ENCODE results near the gene LSM12.
"Not testable (repeated sequence)": the region's sequence is repeated elsewhere in the genome, so short reads cannot be mapped to it uniquely, and the experiment has no call there.

The LSM12 gene

GRCh38 chr17:44006598-44007345 lies 59.7 kb downstream of the LSM12 start:
- DNase-seq = peak; percentile 56

DNA sequence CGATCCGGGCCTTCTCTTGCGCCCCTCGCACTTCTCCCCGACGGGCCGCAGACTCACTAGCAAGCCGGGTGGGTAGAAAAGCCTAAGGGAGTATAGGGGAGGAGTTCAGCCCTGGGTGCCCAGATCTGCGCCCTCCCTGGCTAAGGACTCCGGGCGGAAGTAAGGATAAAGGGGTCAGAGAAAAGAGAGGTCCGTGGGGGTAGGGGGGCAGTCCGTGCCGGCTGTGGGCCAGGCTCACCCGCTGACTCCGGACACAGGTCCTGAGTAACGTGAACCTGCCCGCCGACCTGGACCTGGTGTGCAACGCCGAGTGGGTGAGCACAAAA lies 60.2 kb downstream of the LSM12 start:
- DNase-seq = no peak

- DNase-seq = peak; percentile 31
These were observed 60.8 kb downstream of the LSM12 start for GRCh38 chr17:44005527-44006271.

- peak; percentile 7 for DNase-seq
These were observed 61.5 kb downstream of the LSM12 start for GRCh38 chr17:44004761-44005526.

DNA sequence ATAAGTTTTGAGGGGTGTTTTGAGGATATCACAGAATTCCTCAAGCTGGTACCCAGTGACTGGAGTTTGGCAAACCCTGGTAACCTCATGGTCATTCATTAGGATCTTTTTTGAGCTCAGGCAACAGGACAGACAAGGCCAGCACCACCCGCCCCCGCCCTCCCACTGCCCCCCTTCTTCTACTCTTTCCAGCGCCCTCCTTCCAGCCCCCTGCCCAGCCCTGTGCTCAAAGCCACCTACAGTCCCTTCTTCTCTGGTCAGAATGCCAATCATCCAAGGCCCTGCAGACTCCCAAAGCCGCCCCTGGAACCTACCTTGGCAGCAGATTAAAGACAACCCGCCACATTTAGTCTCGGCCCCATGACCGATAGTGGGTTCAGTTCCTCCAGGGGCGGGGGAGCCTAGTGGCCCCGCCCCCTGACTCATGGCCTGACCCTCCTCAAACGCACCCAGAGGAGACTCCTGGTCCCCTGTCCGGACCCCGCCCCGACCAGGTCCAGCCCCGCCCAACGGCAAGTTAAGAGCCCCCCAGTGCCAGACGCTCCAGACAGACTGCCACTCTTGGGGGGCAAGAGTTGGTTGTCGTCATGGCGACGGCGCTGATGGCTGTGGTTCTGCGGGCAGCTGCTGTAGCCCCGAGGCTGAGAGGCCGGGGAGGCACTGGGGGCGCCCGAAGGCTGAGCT lies 62.3 kb downstream of the LSM12 start, which contains the start of gene NAGS:
NAGS (plus strand) TSS at position 546 of the 684 bp plus-strand sequence; CDS start at position 588, 42 bp downstream.
- DNase-seq = no peak

GRCh38 chr17:44002141-44002848 lies 64.2 kb downstream of the LSM12 start:
- DNase-seq = no peak

DNA sequence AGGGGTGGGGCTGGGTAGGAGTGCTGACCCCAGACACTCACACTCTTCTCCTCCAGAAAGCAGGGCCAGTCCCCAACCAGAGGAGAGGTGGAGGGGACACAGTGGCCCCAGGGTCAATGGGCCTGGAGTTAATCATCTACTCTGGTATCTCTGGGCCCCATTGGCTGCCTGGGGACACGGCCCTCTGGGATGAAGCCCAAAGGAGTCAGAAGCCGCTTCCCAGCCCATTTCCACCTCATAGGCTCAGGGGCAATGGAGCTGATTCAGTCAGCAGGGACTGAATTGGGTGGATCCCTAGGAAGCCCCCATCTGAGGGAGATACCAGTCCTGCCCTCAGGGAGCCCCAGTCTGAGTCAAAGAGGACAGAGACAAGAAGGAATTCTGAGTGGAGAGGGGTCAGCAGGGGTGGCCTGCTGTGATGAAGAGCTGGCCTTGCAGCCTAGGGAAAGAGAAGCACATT lies 65.0 kb downstream of the LSM12 start:
- no peak for DNase-seq

- no peak for DNase-seq
These were observed 65.5 kb downstream of the LSM12 start for GRCh38 chr17:44000871-44001460.

DNA sequence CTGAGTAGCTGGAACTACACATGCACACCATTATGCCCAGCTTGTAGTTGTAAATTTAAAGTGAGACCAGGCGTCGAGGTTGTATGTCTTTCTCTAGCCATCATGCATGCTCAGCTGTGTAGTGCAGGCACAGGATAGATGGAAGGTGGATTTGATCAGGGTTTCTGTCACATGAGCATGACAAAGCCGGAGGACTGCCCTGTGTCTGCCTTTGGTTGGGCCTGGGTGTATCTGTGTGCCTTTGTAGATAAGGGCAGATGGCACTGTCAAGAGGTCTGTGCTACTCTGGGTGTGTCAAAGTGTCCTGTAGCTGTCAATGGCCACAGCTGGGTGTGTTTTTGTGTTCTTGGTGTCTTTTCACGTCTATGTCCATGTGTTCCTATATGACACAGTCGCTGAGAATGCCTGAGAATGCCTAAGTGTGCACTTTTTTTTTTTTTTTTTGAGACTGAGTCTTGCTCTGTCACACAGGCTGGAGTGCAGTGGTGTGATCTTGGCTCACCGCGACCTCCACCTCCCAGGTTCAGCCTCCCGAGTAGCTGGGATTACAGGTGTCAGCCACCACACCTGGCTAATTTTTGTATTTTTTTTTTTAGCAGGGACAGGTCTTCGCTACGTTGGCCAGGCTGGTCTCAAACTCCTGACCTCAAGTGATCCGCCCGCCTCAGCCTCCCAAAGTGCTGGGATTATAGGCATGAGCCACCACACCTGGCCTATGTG lies 66.2 kb downstream of the LSM12 start:
- DNase-seq = no peak

DNA sequence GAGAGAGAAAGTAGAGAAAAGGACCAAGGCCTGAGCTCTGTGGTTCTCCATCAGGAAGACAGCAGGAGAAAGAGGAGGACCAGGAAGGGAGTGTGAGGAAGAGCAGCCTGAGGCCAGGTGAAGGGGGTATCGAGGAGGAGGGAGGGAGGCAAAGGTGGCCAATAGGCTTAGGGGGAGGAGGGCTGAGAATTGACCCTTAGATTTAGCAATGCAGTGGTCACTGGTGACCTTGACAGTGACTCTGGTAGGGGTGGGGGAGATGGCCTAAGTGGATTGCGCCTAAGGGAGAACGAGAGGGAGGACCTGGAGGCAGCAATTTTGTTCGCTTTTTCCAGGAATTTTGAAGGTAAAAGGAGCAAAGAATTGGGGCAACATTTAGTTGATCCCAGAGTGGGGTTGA lies 67.4 kb downstream of the LSM12 start:
- no peak for DNase-seq

DNA sequence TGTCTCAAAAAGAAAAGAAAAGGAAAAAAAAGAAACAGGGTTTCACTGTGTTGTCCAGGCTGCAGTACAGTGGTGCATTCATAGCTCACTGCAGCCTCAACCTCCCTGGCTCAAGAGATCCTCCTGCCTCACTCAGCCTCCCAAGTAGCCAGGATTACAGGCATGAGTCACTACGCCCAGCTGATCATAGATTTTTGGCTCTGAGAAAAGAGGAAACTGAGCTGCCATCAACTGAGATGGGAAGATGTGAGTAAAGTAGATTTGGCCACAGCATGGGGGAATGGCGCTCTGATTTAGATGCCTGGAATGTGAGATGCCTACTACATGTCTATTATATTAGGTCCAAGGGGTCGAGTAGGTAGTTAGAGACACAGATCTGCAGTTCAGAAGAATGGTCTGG lies 67.9 kb downstream of the LSM12 start:
- DNase-seq = no peak

GRCh38 chr17:43997180-43997579 lies 69.3 kb downstream of the LSM12 start:
- DNase-seq = not testable (repeated sequence)

DNA sequence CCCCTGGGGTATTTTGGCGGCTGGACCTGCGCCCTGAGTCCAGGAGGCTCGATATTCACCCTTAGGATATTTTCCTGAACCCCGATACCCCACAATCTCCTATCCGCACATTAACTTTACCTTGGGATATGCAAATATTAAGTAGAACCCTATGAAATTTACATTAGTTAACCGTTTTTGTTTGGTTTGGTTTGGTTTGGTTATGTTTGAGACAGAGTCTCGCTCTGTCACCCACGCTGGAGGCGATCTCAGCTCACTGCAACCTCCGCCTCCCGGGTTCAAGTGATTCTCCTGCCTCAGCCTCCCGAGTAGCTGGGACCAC lies 71.4 kb downstream of the LSM12 start:
- no peak for DNase-seq

GRCh38 chr17:43994272-43995149 lies 72.0 kb downstream of the LSM12 start:
- no peak for DNase-seq

GRCh38 chr17:43992641-43993040 lies 73.8 kb downstream of the LSM12 start:
- DNase-seq = no peak

GRCh38 chr17:43988301-43988700 lies 78.2 kb downstream of the LSM12 start:
- no peak for DNase-seq

DNA sequence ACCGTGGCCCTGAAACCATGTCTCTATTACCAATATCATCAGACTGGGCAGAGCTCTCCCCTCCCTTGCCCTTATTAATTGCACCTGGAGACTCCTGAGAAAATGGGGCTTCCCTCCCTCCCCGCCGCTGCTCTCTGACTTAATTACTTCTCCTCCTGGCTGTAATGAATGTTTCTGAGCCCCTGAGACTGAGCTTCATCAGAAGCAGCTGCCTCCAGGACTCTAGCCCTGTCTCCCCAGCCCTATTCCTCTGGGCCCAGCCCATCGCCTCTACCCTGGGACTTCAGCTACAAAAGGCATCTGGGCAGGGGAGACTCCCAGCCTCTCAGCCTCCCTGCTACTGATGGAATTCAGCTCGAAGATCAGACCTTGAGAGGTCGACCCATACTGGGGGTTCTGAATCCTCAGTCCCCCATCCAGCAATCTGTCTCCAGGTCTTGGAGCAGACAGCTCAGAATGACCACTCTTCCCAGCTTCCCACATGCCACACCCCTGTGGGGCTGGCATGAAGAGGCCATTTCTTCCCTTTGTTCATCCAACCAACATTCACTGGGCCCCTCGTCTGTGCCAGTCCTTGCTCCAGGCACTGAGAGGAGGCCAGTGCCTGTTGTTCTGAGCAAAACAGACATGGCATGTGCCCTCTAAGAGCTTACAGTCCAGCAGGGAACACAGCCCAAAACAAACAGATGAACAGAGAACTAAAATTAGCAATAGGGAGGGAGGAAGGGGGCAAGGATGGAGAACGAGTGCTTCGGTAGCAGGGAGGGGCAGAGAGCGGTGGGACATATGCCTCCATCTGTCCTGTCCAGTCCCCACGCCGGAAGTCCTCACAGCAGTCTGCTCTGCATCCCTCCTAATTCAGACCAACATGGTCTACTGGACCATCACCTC lies 79.1 kb downstream of the LSM12 start:
- no peak for DNase-seq

GRCh38 chr17:43986225-43986981 lies 80.1 kb downstream of the LSM12 start:
- DNase-seq = no peak
